ENCODE results near the gene AGBL2. TPM values are rescaled to one million over a fixed set of nuclear protein-coding genes. Genes with fewer than 3 reads are reported as not detected.

Gene AGBL2
- total RNA-seq, 1 experiment from 2014 or later, result not detected

DNA sequence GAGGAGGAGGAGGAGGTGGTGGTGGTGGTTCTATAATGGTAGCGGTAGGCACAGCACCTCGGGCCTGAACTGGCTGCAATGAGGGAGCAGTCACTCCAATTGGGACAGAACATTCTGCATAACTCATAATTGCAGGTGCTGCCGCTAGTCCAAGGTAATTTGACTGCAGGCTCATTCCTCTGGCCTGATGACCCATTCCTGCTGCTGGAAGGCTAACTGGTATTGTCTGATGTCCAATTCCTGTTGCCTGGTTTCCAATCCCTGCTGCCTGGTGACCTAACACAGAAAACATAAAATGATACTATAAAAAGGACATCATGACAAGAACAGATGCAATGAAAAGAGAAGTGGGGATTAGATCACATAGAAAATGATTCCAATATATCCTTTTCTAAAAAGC, 7.9 kb upstream of the AGBL2 start:
- ATAC-seq (no peak), DNase-seq (ENCODE audit: low read depth, low spot score) (no peak)
- H3K9ac ChIP-seq (ENCODE audit: low read length), result no peak overlapping the region
- no TSS peak for BruUV-seq (replicated peaks)
- RAD21 ChIA-PET (ENCODE audit: low non-redundant PET in 1 of 2, low total read pairs in 2 of 2, uncharacterized antibody in 2 of 2, unreplicated experiment in 2 of 2), result no interaction called here
- no peak overlapping the region for H3K4me3 ChIP-seq (replicated peaks in 1 of 2; ENCODE audit: low read depth in 1 of 2, low read length in 2 of 2)
- POLR2A ChIA-PET, result no interaction called here
- no peak overlapping the region for H2AFZ ChIP-seq (ENCODE audit: low read depth, low read length, poor library complexity, severe bottlenecking)
- H3K4me2 ChIP-seq (ENCODE audit: low read length), result no peak overlapping the region
- no peaks in the 10 kb centered on the region for H4K20me1 ChIP-seq (ENCODE audit: insufficient read depth)
- 0 out of 2 replicates have a peak, but pooled peaks cover 3% of the 10 kb centered on the region for H3K79me2 ChIP-seq (ENCODE audit: insufficient read depth, low read length)
- no peaks in the 10 kb centered on the region for H3K4me1 ChIP-seq (ENCODE audit: control insufficient read depth in 1 of 2, insufficient read depth in 2 of 2, low read length in 2 of 2)
- no peak for TF ChIP-seq ZFX (IDR thresholded peaks at IDR 0.05)
- no peak for TF ChIP-seq TCF7L2 (IDR thresholded peaks at IDR 0.05; ENCODE audit: borderline replicate concordance, extremely low read depth, insufficient read depth, insufficient read length)
- TF ChIP-seq RAD21 (IDR thresholded peaks at IDR 0.05; ENCODE audit: low read depth), result no peak
- no peak for TF ChIP-seq EZH2 (IDR thresholded peaks at IDR 0.05)
- TF ChIP-seq, protein P1, sequence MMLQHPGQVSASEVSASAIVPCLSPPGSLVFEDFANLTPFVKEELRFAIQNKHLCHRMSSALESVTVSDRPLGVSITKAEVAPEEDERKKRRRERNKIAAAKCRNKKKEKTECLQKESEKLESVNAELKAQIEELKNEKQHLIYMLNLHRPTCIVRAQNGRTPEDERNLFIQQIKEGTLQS (IDR thresholded peaks at IDR 0.05), result no peak
- TF ChIP-seq EGR1 (IDR thresholded peaks at IDR 0.05; ENCODE audit: low read depth), result no peak
- no peak for TF ChIP-seq SIN3A (IDR thresholded peaks at IDR 0.05; ENCODE audit: low read depth)
- TF ChIP-seq CBX3 (IDR thresholded peaks at IDR 0.05; ENCODE audit: low read depth), result no peak
- TF ChIP-seq EZH2phosphoT487 (IDR thresholded peaks at IDR 0.05; ENCODE audit: borderline replicate concordance), result no peak
- no peak for TF ChIP-seq ZNF274 (IDR thresholded peaks at IDR 0.05; ENCODE audit: low read depth, low read length)
- TF ChIP-seq SP1 (IDR thresholded peaks at IDR 0.05; ENCODE audit: low read depth), result no peak
- CTCF ChIA-PET, result no interaction called here
- H3K36me3 ChIP-seq (ENCODE audit: control insufficient read depth in 1 of 2, insufficient read depth in 2 of 2, low read length in 2 of 2), result peaks cover 39 to 53% of the 10 kb centered on the region in 2 experiments
- no peaks in the 10 kb centered on the region for H3K9me3 ChIP-seq (ENCODE audit: control insufficient read depth in 1 of 2, insufficient read depth in 1 of 2, low read depth in 1 of 2, low read length in 2 of 2)
- no peak overlapping the region for H3K27ac ChIP-seq (ENCODE audit: low read depth, low read length)
- H3K27me3 ChIP-seq (ENCODE audit: insufficient read depth, low read length), result no peaks in the 10 kb centered on the region
- intact Hi-C loops (cut with micrococcal nuclease), result no loop called here
- H3K9me2 ChIP-seq (ENCODE audit: insufficient read depth), result no peaks in the 10 kb centered on the region

DNA sequence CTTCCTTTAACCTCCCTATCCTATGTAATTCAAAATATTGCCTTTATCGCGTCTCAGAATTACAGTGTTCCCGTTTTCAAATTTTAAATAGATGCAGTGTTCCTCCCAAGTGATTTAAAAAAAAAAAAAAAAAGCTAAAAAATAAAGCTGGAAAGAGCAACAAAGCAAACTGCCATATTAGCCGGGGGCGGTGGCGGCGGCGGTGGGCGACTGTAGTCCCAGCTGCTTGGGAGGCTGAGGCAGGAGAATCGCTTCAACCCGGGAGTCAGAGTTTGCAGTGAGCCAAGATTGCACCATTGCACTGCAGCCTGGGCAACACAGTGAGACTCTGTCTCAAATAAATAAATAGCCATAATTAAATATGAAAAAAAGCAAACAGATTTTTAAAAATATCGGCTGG, 5.5 kb upstream of the AGBL2 start:
- intact Hi-C loops (cut with micrococcal nuclease), result no loop called here
- Histone ChIP-seq H4K20me1 (ENCODE audit: insufficient read depth) (no peaks in the 10 kb centered on the region), H3K79me2 (ENCODE audit: insufficient read depth, low read length) (0 out of 2 replicates have a peak, but pooled peaks cover 3% of the 10 kb centered on the region), H3K27me3 (ENCODE audit: insufficient read depth, low read length) (no peaks in the 10 kb centered on the region), H3K9me3 (ENCODE audit: control insufficient read depth in 1 of 2, insufficient read depth in 1 of 2, low read depth in 1 of 2, low read length in 2 of 2) (no peaks in the 10 kb centered on the region), H3K27ac (ENCODE audit: low read depth, low read length) (no peak overlapping the region), H3K9me2 (ENCODE audit: insufficient read depth) (no peaks in the 10 kb centered on the region), H3K4me2 (ENCODE audit: low read length) (no peak overlapping the region), H3K4me1 (ENCODE audit: control insufficient read depth in 1 of 2, insufficient read depth in 2 of 2, low read length in 2 of 2) (no peaks in the 10 kb centered on the region), H3K4me3 (replicated peaks in 1 of 2; ENCODE audit: low read depth in 1 of 2, low read length in 2 of 2) (no peak overlapping the region), H2AFZ (ENCODE audit: low read depth, low read length, poor library complexity, severe bottlenecking) (no peak overlapping the region), H3K36me3 (ENCODE audit: control insufficient read depth in 1 of 2, insufficient read depth in 2 of 2, low read length in 2 of 2) (peaks cover 47 to 59% of the 10 kb centered on the region in 2 experiments), H3K9ac (ENCODE audit: low read length) (no peak overlapping the region)
- CTCF ChIA-PET, result no interaction called here
- POLR2A ChIA-PET, result no interaction called here
- TF ChIP-seq EGR1 (IDR thresholded peaks at IDR 0.05; ENCODE audit: low read depth) (no peak), SP1 (IDR thresholded peaks at IDR 0.05; ENCODE audit: low read depth) (no peak), YY1 (IDR thresholded peaks at IDR 0.05; ENCODE audit: extremely low read depth, insufficient replicate concordance, low read depth, low read length) (no peak), EZH2 (IDR thresholded peaks at IDR 0.05) (no peak), POLR2A (IDR thresholded peaks at IDR 0.05; ENCODE audit: borderline replicate concordance, extremely low read depth, insufficient read depth, insufficient read length) (no peak), ZFX (IDR thresholded peaks at IDR 0.05) (no peak), EZH2phosphoT487 (IDR thresholded peaks at IDR 0.05; ENCODE audit: borderline replicate concordance) (no peak), CBX3 (IDR thresholded peaks at IDR 0.05; ENCODE audit: low read depth) (no peak), CEBPB (IDR thresholded peaks at IDR 0.05; ENCODE audit: low read depth) (no peak), ELF1 (IDR thresholded peaks at IDR 0.05; ENCODE audit: borderline replicate concordance, low read depth) (no peak), TCF7L2 (IDR thresholded peaks at IDR 0.05; ENCODE audit: borderline replicate concordance, extremely low read depth, insufficient read depth, insufficient read length) (no peak), SRF (IDR thresholded peaks at IDR 0.05; ENCODE audit: low read depth) (no peak), POLR2AphosphoS5 (IDR thresholded peaks at IDR 0.05; ENCODE audit: low read depth, low read length) (no peak), ZNF274 (IDR thresholded peaks at IDR 0.05; ENCODE audit: low read depth, low read length) (no peak)
- TF ChIP-seq, protein P2, sequence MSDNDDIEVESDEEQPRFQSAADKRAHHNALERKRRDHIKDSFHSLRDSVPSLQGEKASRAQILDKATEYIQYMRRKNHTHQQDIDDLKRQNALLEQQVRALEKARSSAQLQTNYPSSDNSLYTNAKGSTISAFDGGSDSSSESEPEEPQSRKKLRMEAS (IDR thresholded peaks at IDR 0.05), result no peak
- TF ChIP-seq, protein P3, sequence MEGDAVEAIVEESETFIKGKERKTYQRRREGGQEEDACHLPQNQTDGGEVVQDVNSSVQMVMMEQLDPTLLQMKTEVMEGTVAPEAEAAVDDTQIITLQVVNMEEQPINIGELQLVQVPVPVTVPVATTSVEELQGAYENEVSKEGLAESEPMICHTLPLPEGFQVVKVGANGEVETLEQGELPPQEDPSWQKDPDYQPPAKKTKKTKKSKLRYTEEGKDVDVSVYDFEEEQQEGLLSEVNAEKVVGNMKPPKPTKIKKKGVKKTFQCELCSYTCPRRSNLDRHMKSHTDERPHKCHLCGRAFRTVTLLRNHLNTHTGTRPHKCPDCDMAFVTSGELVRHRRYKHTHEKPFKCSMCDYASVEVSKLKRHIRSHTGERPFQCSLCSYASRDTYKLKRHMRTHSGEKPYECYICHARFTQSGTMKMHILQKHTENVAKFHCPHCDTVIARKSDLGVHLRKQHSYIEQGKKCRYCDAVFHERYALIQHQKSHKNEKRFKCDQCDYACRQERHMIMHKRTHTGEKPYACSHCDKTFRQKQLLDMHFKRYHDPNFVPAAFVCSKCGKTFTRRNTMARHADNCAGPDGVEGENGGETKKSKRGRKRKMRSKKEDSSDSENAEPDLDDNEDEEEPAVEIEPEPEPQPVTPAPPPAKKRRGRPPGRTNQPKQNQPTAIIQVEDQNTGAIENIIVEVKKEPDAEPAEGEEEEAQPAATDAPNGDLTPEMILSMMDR (IDR thresholded peaks at IDR 0.05 in 2 of 3, conservative IDR thresholded peaks at IDR 0.05 in 1 of 3; ENCODE audit: borderline replicate concordance in 1 of 3, insufficient read depth in 1 of 3, low read depth in 2 of 3, low read length in 2 of 3), result no peak
- TF ChIP-seq, protein P1 (IDR thresholded peaks at IDR 0.05), result no peak
- BruUV-seq (replicated peaks), result no TSS peak
- DNase-seq (ENCODE audit: low read depth, low spot score) (no peak), ATAC-seq (no peak)
- RAD21 ChIA-PET (ENCODE audit: low non-redundant PET in 1 of 2, low total read pairs in 2 of 2, uncharacterized antibody in 2 of 2, unreplicated experiment in 2 of 2), result no interaction called here
